ENCODE data around the gene AKT3. TPM values are rescaled to one million over a fixed set of nuclear protein-coding genes. Genes with fewer than 3 reads are reported as not detected.

Gene AKT3
- total RNA-seq, 1 donor from 2014 or later: 61.9 TPM

DNA sequence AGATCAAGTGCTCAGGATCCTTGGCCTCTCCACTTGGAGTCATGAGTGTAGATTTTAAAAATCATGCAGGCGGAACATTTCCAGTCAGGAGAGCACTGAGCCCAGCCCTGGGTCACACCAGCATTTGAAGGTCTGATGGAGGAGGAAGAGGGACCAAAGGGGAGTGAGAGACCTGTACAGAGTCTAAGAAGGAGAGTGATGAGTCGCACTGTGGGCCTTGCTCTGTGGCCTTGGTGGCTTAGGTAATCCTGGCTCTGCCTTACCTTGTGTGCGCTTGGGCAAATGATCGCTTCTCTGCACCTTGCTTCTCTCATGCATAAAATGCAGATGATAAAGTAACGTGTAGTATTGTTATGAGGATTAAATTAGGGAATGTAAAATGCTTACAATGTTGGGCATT is 368.9 kb downstream of the AKT3 start:
- no peak overlapping the region for H3K4me3 ChIP-seq
- H3K36me3 ChIP-seq: no peaks in the 10 kb centered on the region
- intact Hi-C loops (cut with DNase I): no loop called here
- peaks cover 23% of the 10 kb centered on the region for H3K4me1 ChIP-seq
- no peak overlapping the region for H3K27ac ChIP-seq
- H3K27me3 ChIP-seq: no peaks in the 10 kb centered on the region
- H3K9me3 ChIP-seq: no peaks in the 10 kb centered on the region
- DNase-seq (ENCODE audit: extremely low spot score in 2 of 2): no peak
- no peak for TF ChIP-seq POLR2A (IDR thresholded peaks at IDR 0.05)
- TF ChIP-seq, protein P1, sequence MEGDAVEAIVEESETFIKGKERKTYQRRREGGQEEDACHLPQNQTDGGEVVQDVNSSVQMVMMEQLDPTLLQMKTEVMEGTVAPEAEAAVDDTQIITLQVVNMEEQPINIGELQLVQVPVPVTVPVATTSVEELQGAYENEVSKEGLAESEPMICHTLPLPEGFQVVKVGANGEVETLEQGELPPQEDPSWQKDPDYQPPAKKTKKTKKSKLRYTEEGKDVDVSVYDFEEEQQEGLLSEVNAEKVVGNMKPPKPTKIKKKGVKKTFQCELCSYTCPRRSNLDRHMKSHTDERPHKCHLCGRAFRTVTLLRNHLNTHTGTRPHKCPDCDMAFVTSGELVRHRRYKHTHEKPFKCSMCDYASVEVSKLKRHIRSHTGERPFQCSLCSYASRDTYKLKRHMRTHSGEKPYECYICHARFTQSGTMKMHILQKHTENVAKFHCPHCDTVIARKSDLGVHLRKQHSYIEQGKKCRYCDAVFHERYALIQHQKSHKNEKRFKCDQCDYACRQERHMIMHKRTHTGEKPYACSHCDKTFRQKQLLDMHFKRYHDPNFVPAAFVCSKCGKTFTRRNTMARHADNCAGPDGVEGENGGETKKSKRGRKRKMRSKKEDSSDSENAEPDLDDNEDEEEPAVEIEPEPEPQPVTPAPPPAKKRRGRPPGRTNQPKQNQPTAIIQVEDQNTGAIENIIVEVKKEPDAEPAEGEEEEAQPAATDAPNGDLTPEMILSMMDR (IDR thresholded peaks at IDR 0.05): no peak
- no peak for TF ChIP-seq POLR2AphosphoS5 (IDR thresholded peaks at IDR 0.05; ENCODE audit: insufficient read depth in 1 of 2, low read depth in 1 of 2)

DNA sequence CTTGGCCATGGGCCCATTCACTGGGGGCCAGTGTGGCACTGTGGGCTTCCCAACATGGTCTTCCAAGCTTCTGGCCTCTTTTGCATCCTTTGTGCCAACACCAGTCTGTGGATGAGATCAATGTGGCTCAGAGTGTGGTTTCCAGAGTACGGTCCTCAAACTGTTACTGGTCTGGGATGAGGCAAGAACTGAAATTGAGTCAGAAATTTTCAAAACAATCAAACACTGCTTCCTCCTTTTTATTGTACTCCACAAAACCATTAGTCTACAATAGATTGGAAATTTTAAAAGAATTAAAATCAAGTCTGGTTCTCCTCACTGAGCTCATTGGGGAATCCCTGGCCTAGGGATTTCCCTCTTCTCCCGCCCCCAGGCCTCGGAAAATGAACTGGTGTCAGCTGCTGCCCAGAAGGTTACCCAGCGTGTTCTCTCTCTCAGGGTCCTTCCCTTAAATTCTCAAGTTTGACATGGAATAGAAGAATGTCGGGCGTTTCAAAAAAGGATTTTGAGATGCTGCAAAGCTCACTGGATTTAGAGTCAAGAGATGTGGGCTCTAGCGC is 372.2 kb downstream of the AKT3 start:
- DNase-seq (ENCODE audit: extremely low spot score in 2 of 2): no peak
- Histone ChIP-seq H3K36me3 (no peaks in the 10 kb centered on the region), H3K27me3 (no peaks in the 10 kb centered on the region), H3K4me3 (no peak overlapping the region), H3K27ac (no peak overlapping the region), H3K4me1 (peaks cover 37% of the 10 kb centered on the region), H3K9me3 (no peaks in the 10 kb centered on the region)
- intact Hi-C loops (cut with DNase I): loop anchor here (10.0 kb wide), 1 partner anchor 277 kb away; no protein-coding TSS in a partner anchor
- no peak for TF ChIP-seq POLR2A (IDR thresholded peaks at IDR 0.05)
- TF ChIP-seq POLR2AphosphoS5 (IDR thresholded peaks at IDR 0.05; ENCODE audit: insufficient read depth in 1 of 2, low read depth in 1 of 2): no peak
- TF ChIP-seq, protein P1 (IDR thresholded peaks at IDR 0.05): no peak

GRCh38 chr1:243475966-243476365 is 374.1 kb downstream of the AKT3 start:
- no peaks in the 10 kb centered on the region for H3K9me3 ChIP-seq
- intact Hi-C loops (cut with DNase I): loop anchor here (10.0 kb wide), 1 partner anchor 279 kb away; no protein-coding TSS in a partner anchor
- H3K27ac ChIP-seq: no peak overlapping the region
- no peaks in the 10 kb centered on the region for H3K27me3 ChIP-seq
- peaks cover 32% of the 10 kb centered on the region for H3K4me1 ChIP-seq
- TF ChIP-seq POLR2AphosphoS5 (IDR thresholded peaks at IDR 0.05; ENCODE audit: insufficient read depth in 1 of 2, low read depth in 1 of 2): no peak
- TF ChIP-seq POLR2A (IDR thresholded peaks at IDR 0.05): no peak
- TF ChIP-seq, protein P1 (IDR thresholded peaks at IDR 0.05): peak in 1 of 3 experiments; percentile 38
- H3K36me3 ChIP-seq: no peaks in the 10 kb centered on the region
- DNase-seq (ENCODE audit: extremely low spot score in 2 of 2): no peak
- H3K4me3 ChIP-seq: no peak overlapping the region

DNA sequence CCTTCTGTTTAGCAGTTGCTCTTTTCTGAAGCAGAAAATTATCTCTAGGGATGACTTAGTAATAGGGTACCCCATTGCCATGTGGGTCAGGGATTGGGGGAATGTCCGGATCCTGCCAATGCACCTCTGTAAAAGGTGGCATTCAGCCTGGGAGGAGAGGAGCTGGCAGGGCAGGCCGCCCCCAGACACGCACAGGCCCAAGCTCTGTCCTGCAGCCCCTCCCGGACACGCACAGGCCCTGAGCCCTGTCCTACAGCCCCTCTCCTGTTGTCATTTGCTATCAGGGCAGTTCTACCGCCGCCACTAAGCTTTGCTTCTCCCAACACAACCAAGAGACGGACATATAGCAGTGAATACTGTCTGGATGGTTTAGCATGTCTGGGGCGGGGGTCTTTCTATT is 375.1 kb downstream of the AKT3 start:
- peak overlapping the region in 1 of 2 donors; percentile 36 for H3K4me3 ChIP-seq
- intact Hi-C loops (cut with DNase I): loop anchor here (10.0 kb wide), 1 partner anchor 280 kb away; no protein-coding TSS in a partner anchor
- H3K4me1 ChIP-seq: peaks cover 32% of the 10 kb centered on the region
- no peak for TF ChIP-seq POLR2AphosphoS5 (IDR thresholded peaks at IDR 0.05; ENCODE audit: insufficient read depth in 1 of 2, low read depth in 1 of 2)
- no peaks in the 10 kb centered on the region for H3K36me3 ChIP-seq
- no peaks in the 10 kb centered on the region for H3K27me3 ChIP-seq
- peak overlapping the region; percentile 73 for H3K27ac ChIP-seq
- no peaks in the 10 kb centered on the region for H3K9me3 ChIP-seq
- no peak for DNase-seq (ENCODE audit: extremely low spot score in 2 of 2)

DNA sequence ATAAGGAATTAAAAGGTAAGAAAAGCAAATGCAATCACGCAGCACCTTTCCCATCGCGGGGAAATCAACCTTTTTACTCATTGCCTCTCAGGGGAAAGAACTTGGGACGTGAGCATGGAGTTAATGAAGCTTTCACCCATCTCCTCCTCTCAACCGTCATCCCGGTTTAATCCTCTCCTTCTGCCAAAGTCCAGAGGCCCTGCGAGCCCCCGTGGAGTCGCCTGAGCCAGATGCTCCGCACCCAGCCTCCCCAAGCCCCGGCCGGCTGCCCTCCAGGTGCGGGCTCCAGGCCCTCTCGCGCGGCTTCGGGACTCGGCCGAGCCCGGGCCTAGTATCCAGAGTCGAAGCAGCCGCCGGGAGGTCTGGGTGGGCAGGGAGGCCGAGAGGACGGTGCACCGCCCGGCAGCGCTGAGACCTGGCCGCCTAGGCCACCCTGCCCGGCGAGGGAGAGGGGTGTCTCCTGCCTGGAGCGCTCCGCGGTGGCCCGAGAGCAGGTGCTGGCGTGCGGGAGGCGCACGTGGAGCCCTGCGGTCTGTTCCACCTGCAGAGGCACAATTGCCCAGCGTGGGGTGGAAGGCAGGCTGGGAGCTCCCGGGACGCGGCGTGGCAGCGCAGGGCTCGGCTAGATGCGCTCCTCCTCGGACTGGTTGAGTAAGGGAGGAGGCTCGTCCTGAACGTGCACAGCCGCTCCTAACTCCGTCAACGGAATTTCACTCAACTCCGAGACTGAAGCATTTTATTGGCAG is 375.7 kb downstream of the AKT3 start:
- H3K4me1 ChIP-seq: peaks cover 32% of the 10 kb centered on the region
- TF ChIP-seq POLR2AphosphoS5 (IDR thresholded peaks at IDR 0.05; ENCODE audit: insufficient read depth in 1 of 2, low read depth in 1 of 2) (no peak), POLR2A (IDR thresholded peaks at IDR 0.05) (no peak)
- TF ChIP-seq, protein P1 (IDR thresholded peaks at IDR 0.05): no peak
- no peak for DNase-seq (ENCODE audit: extremely low spot score in 2 of 2)
- no peaks in the 10 kb centered on the region for H3K27me3 ChIP-seq
- peak overlapping the region; percentile 32 to 36 for H3K4me3 ChIP-seq
- H3K36me3 ChIP-seq: no peaks in the 10 kb centered on the region
- no peaks in the 10 kb centered on the region for H3K9me3 ChIP-seq
- peak overlapping the region; percentile 73 for H3K27ac ChIP-seq
- intact Hi-C loops (cut with DNase I): loop anchor here (10.0 kb wide), 1 partner anchor 280 kb away; no protein-coding TSS in a partner anchor

All from vagina (tissue), 2 donors.